ENCODE measurements around the gene NKPD1. TPM values are rescaled to one million over a fixed set of nuclear protein-coding genes. Genes with fewer than 3 reads are reported as not detected.

The NKPD1 gene
- total and polyA plus RNA-seq, 9 of the 15 experiments (the other 6 are each of a cell fraction or from before 2014, with no cell fraction given), result 0.03 to 0.09 (median 0.04) TPM; not detected in 5

- Histone ChIP-seq H3K27me3 (ENCODE audit: control insufficient read depth in 2 of 2, insufficient read depth in 2 of 2, low read length in 2 of 2) (no peaks in the 10 kb centered on the region), H3K4me2 (ENCODE audit: insufficient read depth, low read length) (no peak overlapping the region), H3K79me2 (ENCODE audit: control insufficient read depth, insufficient read depth, low read length) (peaks cover 49% of the 10 kb centered on the region), H3K27ac (ENCODE audit: extremely low read depth, low read depth, low read length) (no peak overlapping the region), H4K20me1 (replicated peaks; ENCODE audit: control insufficient read depth, insufficient read depth, low read length) (peaks cover 31% of the 10 kb centered on the region), H3K9ac (ENCODE audit: insufficient read depth in 1 of 2, low read depth in 2 of 2, low read length in 2 of 2) (peak overlapping the region in 1 of 2 experiments; percentile 33; a peak in 1 of 4 replicates), H3K4me3 (no peak overlapping the region), H3K9me3 (replicated peaks; ENCODE audit: control insufficient read depth, insufficient read depth, low read depth, low read length) (no peaks in the 10 kb centered on the region), H3K9me1 (ENCODE audit: control insufficient read depth, insufficient read depth, low read length) (peaks cover 10% of the 10 kb centered on the region), H3K36me3 (ENCODE audit: control insufficient read depth, insufficient read depth, low read length) (peaks cover 11% of the 10 kb centered on the region; the same call in 2 of the 3 replicates), H3K4me1 (replicated peaks in 1 of 2; ENCODE audit: control insufficient read depth in 2 of 2, insufficient read depth in 2 of 2, low read length in 2 of 2) (peaks cover 10 to 24% of the 10 kb centered on the region in 2 experiments), H2AFZ (ENCODE audit: low read depth, low read length) (no peak overlapping the region)
- ATAC-seq (no peak), DNase-seq (ENCODE audit: extremely low read depth in 1 of 4, low spot score in 3 of 4) (no peak), FAIRE-seq (no peak)
- in situ Hi-C loops (cut with MboI) (no loop called here), intact Hi-C loops (cut with micrococcal nuclease) (no loop called here)
- no peak for TF ChIP-seq EWSR1 (IDR thresholded peaks at IDR 0.05; ENCODE audit: borderline replicate concordance, low read depth, partially characterized antibody)
- TF ChIP-seq CBX5 (IDR thresholded peaks at IDR 0.05; ENCODE audit: borderline replicate concordance, low read depth), result no peak
- no peak for TF ChIP-seq RBM39 (optimal IDR thresholded peaks at IDR 0.05; ENCODE audit: low read depth, low read length)
- TF ChIP-seq RFX1 (IDR thresholded peaks at IDR 0.05), result no peak
- TF ChIP-seq TFAP4 (CRISPR knock-in tag; IDR thresholded peaks at IDR 0.05; ENCODE audit: borderline replicate concordance), result no peak
- TF ChIP-seq MED1 (CRISPR knock-in tag; IDR thresholded peaks at IDR 0.05; ENCODE audit: borderline replicate concordance), result no peak
- no peak for TF ChIP-seq SMARCA5 (IDR thresholded peaks at IDR 0.05)
- no peak for TF ChIP-seq POLR2A (conservative IDR thresholded peaks at IDR 0.05)
- TF ChIP-seq TAF15 (IDR thresholded peaks at IDR 0.05; ENCODE audit: low read depth, low read length), result no peak
- TF ChIP-seq ZNF12 (CRISPR knock-in tag; IDR thresholded peaks at IDR 0.05), result no peak
- no peak for TF ChIP-seq KLF13 (tag; IDR thresholded peaks at IDR 0.05; ENCODE audit: borderline replicate concordance, low read depth)
- CTCF ChIA-PET (ENCODE audit: low intra/inter-chr PET ratio), result no interaction called here
- WGBS (ENCODE audit: insufficient coverage, low coverage, missing lambda C conversion rate), result 89% methylated on average over 9 of the region's 9 CpGs
- POLR2A ChIA-PET, result interaction anchor here (0.6 to 1.2 kb wide), 2 partner anchors 25 to 33 kb away, joined by 3 to 5 read pairs; partner anchors contain the start of gene PPP1R37
- no TSS peak for BruUV-seq (replicated peaks)
Measured at GRCh38 chr19:45125360-45125759, 35.4 kb downstream of the NKPD1 start.

Measured in K562 (cell line).